ENCODE results near the gene COL5A1.

DNA sequence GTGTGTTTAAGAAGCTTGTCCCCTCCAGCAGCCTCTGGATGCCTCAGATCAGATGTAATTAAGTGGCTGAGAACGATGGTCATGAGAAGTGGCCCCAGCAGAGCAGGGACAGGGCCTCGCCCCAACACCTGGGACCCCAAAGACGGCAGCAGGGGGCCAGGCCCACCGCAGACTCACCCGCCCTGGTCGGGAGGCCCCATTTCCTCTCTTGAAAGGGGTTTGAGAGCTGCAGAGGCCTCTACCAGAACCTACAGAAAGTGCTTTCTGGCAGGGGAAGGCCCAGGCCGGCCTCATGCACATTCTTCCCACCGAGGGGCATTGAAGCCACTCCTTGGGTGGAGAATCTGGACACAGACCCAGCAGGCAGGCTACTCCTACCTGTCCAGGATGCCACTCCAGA is 153.8 kb downstream of the COL5A1 start:
- TF ChIP-seq, protein P1, sequence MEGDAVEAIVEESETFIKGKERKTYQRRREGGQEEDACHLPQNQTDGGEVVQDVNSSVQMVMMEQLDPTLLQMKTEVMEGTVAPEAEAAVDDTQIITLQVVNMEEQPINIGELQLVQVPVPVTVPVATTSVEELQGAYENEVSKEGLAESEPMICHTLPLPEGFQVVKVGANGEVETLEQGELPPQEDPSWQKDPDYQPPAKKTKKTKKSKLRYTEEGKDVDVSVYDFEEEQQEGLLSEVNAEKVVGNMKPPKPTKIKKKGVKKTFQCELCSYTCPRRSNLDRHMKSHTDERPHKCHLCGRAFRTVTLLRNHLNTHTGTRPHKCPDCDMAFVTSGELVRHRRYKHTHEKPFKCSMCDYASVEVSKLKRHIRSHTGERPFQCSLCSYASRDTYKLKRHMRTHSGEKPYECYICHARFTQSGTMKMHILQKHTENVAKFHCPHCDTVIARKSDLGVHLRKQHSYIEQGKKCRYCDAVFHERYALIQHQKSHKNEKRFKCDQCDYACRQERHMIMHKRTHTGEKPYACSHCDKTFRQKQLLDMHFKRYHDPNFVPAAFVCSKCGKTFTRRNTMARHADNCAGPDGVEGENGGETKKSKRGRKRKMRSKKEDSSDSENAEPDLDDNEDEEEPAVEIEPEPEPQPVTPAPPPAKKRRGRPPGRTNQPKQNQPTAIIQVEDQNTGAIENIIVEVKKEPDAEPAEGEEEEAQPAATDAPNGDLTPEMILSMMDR (conservative IDR thresholded peaks at IDR 0.05; ENCODE audit: low read depth in 2 of 2), result no peak
- TF ChIP-seq, protein P2, sequence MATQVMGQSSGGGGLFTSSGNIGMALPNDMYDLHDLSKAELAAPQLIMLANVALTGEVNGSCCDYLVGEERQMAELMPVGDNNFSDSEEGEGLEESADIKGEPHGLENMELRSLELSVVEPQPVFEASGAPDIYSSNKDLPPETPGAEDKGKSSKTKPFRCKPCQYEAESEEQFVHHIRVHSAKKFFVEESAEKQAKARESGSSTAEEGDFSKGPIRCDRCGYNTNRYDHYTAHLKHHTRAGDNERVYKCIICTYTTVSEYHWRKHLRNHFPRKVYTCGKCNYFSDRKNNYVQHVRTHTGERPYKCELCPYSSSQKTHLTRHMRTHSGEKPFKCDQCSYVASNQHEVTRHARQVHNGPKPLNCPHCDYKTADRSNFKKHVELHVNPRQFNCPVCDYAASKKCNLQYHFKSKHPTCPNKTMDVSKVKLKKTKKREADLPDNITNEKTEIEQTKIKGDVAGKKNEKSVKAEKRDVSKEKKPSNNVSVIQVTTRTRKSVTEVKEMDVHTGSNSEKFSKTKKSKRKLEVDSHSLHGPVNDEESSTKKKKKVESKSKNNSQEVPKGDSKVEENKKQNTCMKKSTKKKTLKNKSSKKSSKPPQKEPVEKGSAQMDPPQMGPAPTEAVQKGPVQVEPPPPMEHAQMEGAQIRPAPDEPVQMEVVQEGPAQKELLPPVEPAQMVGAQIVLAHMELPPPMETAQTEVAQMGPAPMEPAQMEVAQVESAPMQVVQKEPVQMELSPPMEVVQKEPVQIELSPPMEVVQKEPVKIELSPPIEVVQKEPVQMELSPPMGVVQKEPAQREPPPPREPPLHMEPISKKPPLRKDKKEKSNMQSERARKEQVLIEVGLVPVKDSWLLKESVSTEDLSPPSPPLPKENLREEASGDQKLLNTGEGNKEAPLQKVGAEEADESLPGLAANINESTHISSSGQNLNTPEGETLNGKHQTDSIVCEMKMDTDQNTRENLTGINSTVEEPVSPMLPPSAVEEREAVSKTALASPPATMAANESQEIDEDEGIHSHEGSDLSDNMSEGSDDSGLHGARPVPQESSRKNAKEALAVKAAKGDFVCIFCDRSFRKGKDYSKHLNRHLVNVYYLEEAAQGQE (IDR thresholded peaks at IDR 0.05; ENCODE audit: unreplicated experiment), result no peak
- TF ChIP-seq POLR2AphosphoS5 (IDR thresholded peaks at IDR 0.05; ENCODE audit: low read depth) (no peak), EZH2phosphoT487 (IDR thresholded peaks at IDR 0.05; ENCODE audit: unreplicated experiment) (no peak), EZH2 (IDR thresholded peaks at IDR 0.05; ENCODE audit: low read depth, unreplicated experiment) (no peak)
- TF ChIP-seq, protein P3, sequence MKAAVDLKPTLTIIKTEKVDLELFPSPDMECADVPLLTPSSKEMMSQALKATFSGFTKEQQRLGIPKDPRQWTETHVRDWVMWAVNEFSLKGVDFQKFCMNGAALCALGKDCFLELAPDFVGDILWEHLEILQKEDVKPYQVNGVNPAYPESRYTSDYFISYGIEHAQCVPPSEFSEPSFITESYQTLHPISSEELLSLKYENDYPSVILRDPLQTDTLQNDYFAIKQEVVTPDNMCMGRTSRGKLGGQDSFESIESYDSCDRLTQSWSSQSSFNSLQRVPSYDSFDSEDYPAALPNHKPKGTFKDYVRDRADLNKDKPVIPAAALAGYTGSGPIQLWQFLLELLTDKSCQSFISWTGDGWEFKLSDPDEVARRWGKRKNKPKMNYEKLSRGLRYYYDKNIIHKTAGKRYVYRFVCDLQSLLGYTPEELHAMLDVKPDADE (IDR thresholded peaks at IDR 0.05), result no peak

All from GM23338 (cell line).